Neural cell (in vitro differentiated cells): ENCODE data around the gene SLC6A16.

Experiments
- EZH2 ChIP-seq: fragments of 200-600, 300-800 bp; shearing (Covaris generic), sonication (generic); IDR thresholded peaks from 2 replicates; pipeline ENCODE4 v1.6.1; 2014; ENCODE audit warnings: antibody characterized with exemption, low read length, borderline replicate concordance, mild to moderate bottlenecking; ENCODE audit not compliant: insufficient read depth, poor library complexity, severe bottlenecking
- MXI1 ChIP-seq: fragments of 450-650 bp; conservative IDR thresholded peaks from 2 replicates; pipeline ENCODE4 v1.6.1; 2014; ENCODE audit warnings: antibody characterized with exemption, mild to moderate bottlenecking; ENCODE audit not compliant: poor library complexity, severe bottlenecking
- POLR2AphosphoS5 ChIP-seq: IDR thresholded peaks from 2 replicates; pipeline ENCODE4 v1.6.1; 2012
- RAD21 ChIP-seq: fragments of 450-650 bp; conservative IDR thresholded peaks from 2 replicates; pipeline ENCODE4 v1.6.1; 2014; ENCODE audit warnings: antibody characterized with exemption, mild to moderate bottlenecking, moderate library complexity
- SMC3 ChIP-seq: fragments of 450-650 bp; conservative IDR thresholded peaks from 2 replicates; pipeline ENCODE4 v1.6.1; 2014; ENCODE audit warnings: antibody characterized with exemption, mild to moderate bottlenecking, moderate library complexity; ENCODE audit not compliant: poor library complexity
- TAF1 ChIP-seq: IDR thresholded peaks from 2 replicates; pipeline ENCODE4 v1.6.1; 2012; ENCODE audit warnings: low read depth
- TF ChIP-seq, protein P1 (sequence below): fragments of 450-650 bp; IDR thresholded peaks from 2 replicates; pipeline ENCODE4 v1.5.1; 2014; ENCODE audit warnings: antibody characterized with exemption, mild to moderate bottlenecking, moderate library complexity; ENCODE audit not compliant: poor library complexity, severe bottlenecking
- TF ChIP-seq, protein P2 (sequence below): IDR thresholded peaks from 2 replicates; pipeline ENCODE4 v1.6.1; 2012; ENCODE audit warnings: borderline replicate concordance

DNA sequence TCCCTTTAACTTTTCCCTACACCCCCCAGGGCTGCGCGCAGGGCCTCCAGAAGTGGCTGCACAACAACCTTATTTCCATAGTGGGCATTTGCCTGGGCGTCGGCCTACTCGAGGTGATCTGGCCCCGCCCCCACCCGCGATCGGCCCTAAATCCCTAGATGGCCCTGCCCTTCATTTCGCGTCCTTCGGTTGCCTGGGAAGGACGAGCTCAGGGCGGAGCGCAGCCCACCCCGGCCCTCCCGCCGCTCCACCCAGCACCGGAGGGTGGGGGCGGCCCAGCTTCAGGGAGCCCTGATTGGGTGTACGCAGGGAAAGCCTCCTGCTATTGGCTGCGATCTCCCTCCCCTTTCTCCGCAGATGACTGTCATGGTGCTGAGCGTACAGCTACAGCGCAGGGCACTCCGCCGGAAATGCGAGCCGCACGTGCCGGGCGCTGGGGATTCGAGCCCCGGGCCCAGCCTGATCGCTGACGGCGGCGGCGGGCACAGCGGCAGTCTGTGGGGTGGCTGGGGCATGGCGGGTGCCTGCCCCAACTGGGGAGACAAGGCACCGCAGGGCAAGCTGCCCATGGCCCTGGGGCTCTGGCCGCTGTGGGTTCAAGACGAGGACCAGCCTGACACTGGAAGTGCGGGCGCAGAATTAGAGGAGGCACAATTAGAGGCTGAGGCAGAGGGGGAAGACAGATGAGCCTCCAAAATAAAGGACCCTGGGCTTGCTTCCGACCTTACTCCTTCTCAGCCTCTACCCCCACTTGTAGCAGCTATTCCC lies 14.5 kb upstream of the SLC6A16 start:
- TF ChIP-seq MXI1 (no peak), RAD21 (no peak), TAF1 (no peak), POLR2AphosphoS5 (no peak), EZH2 (no peak), SMC3 (no peak)
- TF ChIP-seq, protein P1, sequence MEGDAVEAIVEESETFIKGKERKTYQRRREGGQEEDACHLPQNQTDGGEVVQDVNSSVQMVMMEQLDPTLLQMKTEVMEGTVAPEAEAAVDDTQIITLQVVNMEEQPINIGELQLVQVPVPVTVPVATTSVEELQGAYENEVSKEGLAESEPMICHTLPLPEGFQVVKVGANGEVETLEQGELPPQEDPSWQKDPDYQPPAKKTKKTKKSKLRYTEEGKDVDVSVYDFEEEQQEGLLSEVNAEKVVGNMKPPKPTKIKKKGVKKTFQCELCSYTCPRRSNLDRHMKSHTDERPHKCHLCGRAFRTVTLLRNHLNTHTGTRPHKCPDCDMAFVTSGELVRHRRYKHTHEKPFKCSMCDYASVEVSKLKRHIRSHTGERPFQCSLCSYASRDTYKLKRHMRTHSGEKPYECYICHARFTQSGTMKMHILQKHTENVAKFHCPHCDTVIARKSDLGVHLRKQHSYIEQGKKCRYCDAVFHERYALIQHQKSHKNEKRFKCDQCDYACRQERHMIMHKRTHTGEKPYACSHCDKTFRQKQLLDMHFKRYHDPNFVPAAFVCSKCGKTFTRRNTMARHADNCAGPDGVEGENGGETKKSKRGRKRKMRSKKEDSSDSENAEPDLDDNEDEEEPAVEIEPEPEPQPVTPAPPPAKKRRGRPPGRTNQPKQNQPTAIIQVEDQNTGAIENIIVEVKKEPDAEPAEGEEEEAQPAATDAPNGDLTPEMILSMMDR = no peak
- TF ChIP-seq, protein P2, sequence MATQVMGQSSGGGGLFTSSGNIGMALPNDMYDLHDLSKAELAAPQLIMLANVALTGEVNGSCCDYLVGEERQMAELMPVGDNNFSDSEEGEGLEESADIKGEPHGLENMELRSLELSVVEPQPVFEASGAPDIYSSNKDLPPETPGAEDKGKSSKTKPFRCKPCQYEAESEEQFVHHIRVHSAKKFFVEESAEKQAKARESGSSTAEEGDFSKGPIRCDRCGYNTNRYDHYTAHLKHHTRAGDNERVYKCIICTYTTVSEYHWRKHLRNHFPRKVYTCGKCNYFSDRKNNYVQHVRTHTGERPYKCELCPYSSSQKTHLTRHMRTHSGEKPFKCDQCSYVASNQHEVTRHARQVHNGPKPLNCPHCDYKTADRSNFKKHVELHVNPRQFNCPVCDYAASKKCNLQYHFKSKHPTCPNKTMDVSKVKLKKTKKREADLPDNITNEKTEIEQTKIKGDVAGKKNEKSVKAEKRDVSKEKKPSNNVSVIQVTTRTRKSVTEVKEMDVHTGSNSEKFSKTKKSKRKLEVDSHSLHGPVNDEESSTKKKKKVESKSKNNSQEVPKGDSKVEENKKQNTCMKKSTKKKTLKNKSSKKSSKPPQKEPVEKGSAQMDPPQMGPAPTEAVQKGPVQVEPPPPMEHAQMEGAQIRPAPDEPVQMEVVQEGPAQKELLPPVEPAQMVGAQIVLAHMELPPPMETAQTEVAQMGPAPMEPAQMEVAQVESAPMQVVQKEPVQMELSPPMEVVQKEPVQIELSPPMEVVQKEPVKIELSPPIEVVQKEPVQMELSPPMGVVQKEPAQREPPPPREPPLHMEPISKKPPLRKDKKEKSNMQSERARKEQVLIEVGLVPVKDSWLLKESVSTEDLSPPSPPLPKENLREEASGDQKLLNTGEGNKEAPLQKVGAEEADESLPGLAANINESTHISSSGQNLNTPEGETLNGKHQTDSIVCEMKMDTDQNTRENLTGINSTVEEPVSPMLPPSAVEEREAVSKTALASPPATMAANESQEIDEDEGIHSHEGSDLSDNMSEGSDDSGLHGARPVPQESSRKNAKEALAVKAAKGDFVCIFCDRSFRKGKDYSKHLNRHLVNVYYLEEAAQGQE = no peak
